Stimulated activated CD8-positive, alpha-beta memory T cell treated with anti-CD3 and anti-CD28 coated beads, Interleukin-7, amount 100 ng/mL, for 1 hour (primary cell): ENCODE data around the gene PPP2R1B.
"Not testable (repeated sequence)": the region's sequence is repeated elsewhere in the genome, so short reads cannot be mapped to it uniquely, and the experiment has no call there.

Experiments
- DNase-seq, 2 donors: peaks; one replicate each; pipeline ENCODE4 v3.0.0-alpha.2; 2020; ENCODE audit warnings: low read depth in 2 of 2

PPP2R1B gene

DNA sequence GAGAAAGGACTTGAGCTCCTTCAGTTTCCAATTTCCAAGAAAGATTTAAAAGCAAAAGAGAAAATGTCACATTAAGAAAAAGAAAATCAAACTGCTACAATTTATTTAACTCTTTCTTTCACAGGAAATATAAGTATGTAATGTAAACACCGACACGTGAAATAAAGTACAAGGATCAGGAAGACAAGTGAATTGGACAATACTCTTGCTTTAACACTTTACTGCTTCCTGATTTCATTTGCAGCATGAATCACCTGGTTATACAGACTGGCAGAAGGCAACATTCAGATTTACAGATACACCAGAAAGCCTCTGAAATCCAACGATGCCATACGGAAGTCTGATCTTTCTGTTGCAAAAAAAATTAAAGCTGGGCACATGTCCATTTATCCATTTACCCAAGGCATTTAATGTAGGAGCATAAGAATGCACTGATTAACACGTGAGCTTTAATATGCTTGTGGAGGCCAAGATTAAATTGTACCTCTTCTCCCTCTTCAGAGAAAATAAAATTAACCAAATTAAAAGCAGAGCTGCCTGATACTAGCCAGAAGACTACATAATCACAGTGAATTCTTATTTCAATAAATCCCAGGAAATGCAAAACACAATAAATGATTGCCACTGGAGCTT, 16.0 kb upstream of the PPP2R1B start:
- no peak for DNase-seq

DNA sequence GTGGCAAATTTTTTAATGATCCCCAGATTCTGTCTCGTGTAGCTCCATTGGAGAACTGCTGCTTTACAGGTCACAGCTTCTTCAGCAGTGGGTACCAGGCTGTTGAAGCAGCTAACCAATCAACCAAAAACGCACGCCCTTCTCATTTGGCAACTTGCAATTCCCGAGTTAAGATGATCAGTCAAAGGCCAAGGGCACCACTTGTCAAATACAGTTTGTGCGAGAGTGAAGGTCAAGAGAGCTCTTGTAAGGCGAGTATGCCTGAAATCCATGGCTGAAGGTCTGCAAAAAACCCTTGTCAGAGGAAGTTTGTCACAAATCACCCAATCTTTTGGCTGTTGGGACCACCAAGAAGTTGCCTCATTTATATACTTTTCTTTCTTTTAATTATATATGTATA, 12.9 kb upstream of the PPP2R1B start:
- DNase-seq = no peak

DNA sequence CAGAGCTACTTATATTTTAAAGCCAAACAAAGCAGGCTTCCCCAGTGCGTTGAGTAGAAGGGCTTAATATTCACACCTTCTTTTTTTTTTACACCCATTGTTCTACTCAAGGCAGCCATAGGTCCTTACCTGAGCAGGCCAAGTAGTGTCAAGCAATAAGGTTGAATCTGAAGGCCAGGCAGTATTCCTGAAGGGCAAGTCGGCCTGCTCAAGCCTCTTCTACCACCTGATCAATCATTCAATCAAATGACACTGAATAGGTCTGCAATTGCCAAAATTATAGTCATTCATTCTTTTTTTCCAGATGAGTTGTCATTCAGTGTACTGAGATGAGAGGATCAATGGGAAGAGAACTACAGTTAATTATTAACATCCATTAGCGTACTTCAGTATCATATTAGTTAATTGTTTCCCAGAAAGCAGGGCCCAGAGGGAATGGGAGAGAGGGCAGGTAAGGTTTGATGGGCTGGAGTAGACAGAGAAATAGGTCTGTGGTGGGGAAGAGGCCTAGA, 11.9 kb upstream of the PPP2R1B start:
- no peak for DNase-seq

DNA sequence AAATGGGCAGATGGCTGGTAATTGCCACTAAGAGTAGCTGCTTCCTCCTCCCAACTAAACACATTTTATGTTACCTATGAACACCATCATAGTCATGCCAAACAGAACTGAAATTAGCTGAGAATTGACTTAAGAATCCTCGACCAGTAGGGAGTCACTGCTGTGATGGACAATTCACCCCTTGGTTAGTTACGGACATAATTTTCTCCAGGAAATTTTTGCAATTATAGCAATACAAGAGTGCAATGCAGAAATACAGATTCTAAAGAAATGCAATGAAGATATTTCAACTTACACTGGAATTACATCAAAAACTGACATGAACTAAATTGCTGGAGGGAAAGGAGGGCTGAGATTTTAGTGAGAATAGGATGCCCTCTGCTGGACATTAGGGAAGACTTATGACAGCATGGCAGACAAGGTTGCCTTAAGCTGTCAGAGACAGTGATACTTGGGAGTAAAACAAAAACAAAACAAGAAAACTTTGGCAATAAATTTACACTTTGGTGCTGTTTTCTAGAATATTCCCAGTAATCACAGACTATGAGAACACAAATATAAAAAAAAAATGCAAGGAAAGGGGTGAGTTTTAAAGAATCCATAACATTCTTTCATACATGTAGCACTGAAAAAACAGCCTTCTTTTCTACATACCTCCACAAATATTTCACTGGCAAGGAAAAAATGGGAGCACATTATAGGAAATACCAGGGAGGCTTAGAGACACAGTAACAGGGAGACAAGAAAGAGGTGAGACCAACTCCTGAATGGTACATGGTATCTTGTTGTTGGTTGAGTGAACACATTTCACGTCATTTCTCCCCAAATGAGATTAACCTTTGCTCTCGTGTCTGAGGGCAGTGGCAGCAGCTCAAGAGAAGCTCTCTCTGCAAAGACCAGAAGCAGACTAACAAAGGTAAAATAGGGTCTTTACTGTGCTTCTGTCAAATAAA, 11.2 kb upstream of the PPP2R1B start:
- no peak for DNase-seq

DNA sequence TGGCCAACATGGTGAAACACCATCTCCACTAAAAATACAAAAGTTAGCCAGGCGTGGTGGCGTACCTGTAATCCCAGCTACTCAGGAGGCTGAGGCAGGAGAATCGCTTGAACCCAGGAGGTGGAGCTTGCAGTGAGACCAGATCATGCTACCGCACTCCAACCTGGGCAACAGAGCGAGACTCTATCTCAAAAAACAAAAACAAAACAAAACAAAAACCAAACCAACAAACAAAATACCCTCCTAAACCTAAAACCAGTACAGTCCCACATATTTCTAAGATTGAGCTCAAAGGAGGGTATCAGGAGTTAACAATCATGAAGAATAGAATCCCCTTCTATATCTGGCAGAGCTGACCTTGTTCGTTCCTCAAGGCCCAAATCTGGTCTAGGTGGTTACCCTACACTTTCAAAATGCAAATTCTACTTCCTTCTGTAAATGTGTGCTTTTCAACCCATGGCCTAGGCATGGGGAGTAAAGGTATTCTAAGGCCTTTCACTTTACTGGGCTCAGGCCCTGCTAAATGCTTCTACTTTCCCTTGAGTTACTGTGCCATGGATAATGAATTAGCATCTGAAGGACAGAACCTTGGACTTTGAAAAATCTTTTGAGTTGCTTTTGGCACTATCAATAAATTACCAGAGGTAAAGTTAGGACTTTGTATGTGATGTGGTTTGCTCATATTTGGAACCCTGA, 10.4 kb upstream of the PPP2R1B start:
- DNase-seq = no peak

DNA sequence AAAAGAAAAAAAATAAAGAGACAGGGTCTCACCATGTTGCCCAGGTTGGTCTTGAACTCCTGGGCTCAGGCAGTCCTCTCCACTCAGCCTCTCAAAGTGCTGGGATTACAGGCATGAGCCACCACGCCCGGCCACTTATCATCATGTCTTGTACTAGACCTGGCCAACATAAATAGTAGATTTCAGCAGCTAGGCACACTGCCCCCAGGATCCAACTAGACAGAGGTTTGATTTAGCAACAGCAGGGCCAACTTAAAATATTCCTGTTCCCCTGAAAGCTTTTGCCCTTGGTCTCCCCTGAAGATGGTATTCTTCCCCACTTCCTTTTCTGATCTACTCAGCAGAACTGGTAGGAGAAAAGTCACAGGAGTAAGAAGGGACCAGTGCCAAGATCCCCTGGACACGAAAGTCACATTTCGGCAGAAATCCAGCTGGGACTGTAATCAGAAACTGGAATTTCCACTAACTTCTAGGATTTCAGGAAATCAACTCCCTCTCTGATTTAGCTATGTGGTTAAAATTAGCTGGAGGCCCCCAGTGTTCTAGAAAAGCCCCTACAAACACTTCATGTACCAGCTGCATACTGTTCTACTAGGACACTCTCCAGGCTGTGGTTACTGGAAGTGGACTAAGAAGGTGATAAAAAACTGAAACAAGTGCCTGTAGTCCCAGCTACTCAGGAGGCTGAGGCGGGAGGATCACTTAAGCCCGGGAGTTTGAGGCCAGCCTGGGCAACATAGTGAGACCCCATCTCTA, 8.9 kb upstream of the PPP2R1B start:
- no peak for DNase-seq

DNA sequence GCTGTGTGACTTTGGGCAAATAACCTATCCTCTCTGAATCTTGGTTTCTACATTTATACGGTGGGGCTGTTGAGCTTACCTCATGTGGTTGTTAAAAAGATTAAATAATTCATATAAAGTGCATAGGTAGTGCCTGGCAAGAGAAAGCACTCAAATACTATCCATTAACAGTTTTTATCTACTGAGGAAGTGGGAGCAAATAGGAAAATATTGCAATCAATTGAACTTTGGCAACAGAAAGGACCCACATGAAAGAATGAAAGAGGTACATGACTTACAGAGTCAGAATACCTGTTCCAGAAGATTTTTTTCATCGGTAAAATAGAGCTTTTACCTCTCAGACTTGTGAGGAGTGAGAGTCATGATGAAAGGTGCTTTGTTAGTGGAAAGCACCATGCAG, 6.3 kb upstream of the PPP2R1B start:
- DNase-seq = no peak

DNA sequence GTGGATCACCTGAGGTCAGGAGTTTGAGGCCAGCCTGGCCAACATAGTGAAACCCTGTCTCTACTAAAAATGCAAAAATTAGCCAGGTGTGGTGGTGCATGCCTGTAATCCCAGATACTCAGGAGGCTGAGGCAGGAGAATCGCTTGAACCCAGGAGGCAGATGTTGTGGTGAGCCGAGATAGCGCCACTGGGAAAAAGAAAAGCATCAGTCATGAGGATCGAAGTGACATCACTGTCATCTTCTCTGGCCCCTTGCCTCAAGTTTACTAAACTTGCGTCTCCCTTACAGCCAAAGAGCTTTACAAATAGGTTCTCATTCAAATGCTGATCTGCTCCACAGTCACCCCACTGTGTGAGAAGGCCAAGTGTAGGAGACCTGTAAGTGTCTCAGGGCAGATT, 5.0 kb upstream of the PPP2R1B start:
- DNase-seq = not testable (repeated sequence)

DNA sequence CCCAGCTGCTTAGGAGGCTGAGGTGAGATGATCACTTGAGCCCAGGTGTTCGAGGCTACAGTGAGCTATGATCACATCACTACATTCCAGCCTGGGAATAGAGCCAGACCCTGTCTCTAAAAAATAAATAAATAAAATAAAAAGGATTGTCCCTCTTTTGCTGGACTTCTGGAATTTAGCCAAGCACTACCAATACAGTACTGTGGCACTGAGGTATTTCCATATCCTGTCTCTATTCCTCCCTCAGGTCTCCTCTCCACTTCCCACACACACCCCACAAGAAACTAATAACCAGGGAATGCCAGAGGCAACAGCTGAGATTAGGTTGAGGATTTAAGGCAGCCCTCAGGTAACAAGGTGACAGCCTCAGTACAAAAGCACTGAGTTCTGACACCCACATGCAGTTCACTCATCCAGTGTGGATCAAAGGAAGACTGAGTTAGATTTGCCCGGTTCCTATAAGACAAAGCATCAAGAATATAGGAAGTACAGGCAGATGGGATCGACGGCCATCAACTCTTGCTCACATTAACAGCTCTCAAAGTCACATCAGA, 4.5 kb upstream of the PPP2R1B start:
- no peak for DNase-seq

DNA sequence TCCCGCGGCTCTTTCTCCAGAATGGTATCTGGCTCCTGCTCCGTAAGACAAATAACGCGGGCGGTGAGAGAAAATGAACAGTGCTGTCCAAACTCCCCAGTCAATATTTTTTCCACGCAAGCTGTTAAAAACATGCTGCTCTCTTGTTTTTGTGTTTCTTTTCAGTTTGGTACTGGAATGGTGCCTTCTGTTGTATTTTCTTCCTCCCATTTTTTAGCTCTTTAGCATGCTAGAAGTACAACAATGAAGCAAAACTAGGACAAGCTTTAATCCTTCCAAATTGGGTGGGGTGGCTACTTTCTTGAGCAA, 599 bp upstream of the PPP2R1B start:
- DNase-seq = no peak

DNA sequence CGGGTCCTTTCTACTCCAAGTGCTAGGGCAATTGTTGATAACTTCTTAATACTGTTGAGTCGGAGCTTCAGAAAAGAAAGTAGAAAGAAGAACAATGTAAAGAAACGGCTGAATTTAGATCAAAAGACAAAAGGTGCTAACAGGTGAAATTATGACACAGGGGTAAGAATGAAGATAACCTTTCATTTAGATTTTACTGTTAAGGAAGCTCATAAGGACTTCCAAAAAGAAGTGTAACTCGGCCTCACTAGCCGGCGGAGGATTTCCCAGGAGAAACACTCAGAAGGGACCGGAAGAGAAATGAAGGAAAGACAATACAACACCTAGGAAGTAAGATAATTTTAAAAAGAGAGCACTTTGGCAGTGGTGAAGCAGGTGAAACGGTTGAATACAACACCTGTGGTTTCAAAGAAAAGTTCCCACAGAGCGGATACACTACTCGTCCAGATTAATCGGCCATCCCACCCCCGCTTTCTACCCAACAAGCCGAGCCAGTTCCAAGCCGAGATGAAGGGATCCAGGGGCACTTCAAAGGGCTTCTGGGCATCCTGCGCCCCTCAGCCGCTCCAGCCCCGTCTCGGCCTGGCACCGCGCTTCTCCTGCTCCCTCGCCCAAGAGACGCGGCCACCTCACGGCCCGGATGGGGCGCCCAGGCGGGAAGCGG, 737 bp downstream of the PPP2R1B start:
- DNase-seq = no peak

DNA sequence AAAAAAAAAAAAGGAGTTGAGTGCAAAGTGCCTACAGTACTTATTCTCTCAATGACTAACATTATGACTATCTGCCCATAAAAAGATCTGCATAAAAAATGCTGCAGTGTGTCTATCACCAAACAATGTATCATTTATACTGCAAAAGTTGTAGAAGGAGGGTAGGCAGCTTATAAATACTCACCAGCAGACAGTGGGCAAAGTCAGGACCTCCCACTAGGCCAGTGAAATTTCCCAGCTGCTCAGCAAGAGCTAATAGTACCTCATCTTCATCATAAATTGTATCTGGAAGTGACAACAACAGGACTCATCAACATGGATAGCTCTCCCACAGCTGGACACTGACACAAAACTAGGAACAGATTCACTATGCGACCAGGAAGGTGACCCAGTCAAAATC, 1.6 kb downstream of the PPP2R1B start:
- no peak for DNase-seq

DNA sequence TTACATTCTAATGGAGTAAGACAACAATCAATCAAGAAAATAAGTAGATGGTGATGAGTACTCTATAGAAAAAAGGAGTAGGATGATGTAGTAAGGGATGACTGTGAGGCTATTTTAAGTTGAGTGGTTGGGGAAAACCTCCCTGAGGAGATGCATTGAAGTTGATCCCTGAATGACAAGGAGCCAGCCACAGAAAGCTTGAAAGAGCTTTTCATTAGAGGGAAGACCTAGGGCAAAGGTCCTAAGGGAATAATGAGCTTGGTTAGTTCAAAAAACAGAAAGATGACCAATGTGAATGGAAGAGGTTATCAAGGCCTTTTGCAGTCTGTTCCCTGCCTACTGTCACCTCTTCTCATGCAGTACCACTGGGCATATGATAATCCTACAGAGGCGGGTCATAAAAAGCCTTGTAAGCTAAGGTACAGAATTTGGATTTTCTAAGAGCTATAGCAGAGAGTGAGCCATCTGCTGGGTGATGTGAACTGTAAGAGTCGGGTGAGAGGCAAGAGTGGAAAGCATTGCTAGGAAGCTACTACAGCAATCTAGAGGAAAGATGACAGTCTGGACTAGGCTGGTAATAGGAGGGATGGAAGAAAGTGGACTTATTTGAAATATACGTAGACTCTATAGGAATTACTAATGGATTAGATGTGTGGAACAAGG, 3.1 kb downstream of the PPP2R1B start:
- DNase-seq = no peak

DNA sequence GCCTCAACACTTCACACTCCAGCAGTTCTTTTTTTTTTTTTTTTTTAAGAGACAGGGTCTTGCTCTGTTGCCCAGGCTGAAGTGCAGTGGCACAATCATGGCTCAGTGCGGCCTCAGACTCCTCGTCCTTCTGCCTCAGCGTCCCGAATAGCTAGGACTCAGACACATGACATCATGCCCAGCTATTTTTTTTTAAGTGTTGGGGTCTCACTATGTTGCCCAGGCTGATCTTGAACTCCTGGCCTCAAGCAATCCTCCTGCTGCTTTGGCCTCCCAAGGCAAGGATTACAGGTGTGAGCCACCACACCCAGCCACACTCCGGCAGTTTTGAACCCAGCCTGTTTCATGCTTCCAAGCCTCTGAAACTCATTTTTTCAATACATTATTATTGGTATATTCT, 3.7 kb downstream of the PPP2R1B start:
- DNase-seq = no peak

DNA sequence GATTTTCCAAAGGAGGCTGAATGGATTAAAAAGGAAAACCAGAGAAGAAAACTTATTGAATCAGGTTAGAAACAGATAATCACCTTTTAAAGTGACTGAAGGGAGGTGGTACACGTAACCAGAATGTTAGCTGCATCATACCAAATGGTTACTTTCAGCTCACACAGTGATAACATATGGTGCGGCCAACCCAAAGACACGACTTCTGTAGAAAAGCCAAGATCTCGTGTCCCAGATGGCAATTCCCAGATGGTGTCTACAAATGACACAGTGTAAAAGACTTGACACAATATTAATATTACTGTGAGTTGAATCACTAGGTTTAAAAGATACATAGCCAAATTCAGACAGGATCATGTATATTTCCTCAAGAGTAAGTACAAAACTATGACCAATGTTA, 5.2 kb downstream of the PPP2R1B start:
- no peak for DNase-seq

DNA sequence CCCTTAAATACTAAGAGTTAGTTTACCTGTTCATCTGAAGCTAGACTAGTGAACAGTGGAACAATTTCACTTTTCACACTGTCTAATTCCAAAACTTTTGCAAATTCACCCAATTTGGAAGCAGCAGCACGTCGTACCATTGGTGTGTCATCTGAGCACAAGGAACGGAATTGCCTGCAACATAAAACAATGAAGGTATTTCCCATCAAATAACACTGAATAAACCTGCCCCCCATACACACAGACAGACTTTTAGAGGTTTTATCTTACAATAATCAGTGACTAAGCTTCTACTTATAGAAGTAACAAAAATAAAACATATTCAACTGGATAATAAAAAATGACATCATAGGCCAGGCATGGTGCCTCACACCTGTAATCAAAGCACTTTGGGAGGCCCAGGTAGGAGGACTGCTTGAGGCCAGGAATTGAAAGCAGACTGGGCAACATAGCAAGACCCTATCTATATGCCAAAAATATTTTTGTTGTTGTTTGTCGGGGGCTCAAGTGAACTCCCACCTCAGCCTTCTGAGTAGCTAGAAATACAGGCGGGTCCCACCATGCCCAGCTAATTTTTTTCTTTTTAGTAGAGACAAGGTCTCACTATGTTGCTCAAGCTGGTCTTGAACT, 6.3 kb downstream of the PPP2R1B start:
- no peak for DNase-seq

DNA sequence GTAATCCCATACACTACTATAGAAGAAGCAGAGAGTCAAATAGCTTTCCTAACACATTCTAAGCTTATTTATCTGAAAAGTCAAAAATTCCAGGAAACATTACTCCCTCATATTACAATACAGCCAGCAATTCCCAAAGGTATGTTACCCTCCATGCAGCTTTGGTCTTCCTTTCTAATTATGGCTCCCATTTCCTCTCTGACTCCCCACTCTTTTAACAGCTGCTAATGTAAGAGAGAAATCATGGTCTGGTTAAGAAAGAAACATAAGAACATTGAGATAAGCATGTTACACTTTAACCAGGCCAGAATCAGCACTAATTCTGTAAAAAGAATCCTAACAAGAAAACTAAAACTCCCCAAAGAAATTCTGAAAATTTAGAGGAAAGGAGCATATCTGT, 6.8 kb downstream of the PPP2R1B start:
- no peak for DNase-seq

DNA sequence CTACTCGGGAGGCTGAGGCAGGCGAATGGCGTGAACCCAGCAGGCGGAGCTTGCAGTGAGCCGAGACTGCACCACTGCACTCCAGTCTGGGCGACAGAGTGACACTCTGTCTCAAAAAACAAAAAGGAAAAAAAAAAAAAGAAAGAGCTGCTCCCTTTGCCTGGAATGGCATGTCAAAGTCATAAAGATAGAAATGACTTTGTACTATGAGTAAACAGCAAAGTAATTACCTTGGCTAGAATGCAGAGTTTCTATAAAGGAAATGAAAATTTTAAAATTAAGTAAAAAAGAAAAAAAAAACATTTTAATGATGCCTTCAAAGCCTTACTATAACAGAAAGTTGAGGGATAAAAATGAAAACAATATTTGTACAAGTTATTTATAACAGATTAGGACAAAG, 10.1 kb downstream of the PPP2R1B start:
- DNase-seq = no peak

DNA sequence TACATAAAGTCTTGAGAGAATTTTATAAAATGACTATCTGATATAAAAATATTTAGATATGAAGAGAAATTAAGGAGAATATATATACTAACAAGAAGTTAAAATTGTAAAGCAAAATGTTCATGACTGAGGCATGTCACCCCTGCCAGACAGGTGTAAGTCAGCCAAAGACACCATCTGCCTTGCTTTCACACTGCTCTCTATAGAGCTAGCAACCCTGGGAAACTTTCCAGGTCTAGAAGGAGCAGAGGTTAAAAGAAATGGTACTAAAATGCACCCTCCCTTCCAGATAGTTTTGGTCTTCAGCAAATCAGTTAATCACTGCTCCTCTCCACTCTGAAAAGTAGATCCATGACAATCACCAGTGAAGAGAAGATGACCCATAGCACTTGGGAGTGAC, 16.5 kb downstream of the PPP2R1B start:
- DNase-seq = no peak
